Spleen (tissue), 11 donors: Measurements from ENCODE around the gene GPR137C. TPM values are rescaled to one million over a fixed set of nuclear protein-coding genes. Genes with fewer than 3 reads are reported as not detected.

Experiments used
- DNase-seq: peaks from one replicate; pipeline ENCODE4 v3.0.0-alpha.2; 2020
- H3K27ac ChIP-seq, 8 donors: fragments of 200-600 bp; sonication (generic) in 7 of 8; 1 replicate in 4 of 8; 2 replicates in 4 of 8; pipeline versions ENCODE4 v1.5.0 to v1.8.0; 2016 to 2021; ENCODE audit warnings: inconsistent platforms in 4 of 8, mild to moderate bottlenecking in 4 of 8, moderate library complexity in 1 of 8
- H3K27me3 ChIP-seq, 7 donors: fragments of 200-600 bp; sonication (generic) in 6 of 7; replicated peaks in 1 of 7; 1 replicate in 4 of 7; 2 replicates in 3 of 7; pipeline versions ENCODE4 v1.5.0 to v1.8.0; 2016 to 2021; ENCODE audit warnings: inconsistent platforms in 3 of 7, mild to moderate bottlenecking in 1 of 7
- H3K36me3 ChIP-seq, 6 donors: fragments of 200-600 bp; sonication (generic) in 5 of 6; 1 replicate in 4 of 6; 2 replicates in 2 of 6; pipeline versions ENCODE4 v1.5.0 to v1.8.0; 2016 to 2021; ENCODE audit warnings: inconsistent platforms in 2 of 6
- H3K4me1 ChIP-seq, 6 donors: fragments of 200-600 bp; sonication (generic) in 5 of 6; 1 replicate in 3 of 6; 2 replicates in 3 of 6; pipeline versions ENCODE4 v1.5.0 to v1.8.0; 2016 to 2021; ENCODE audit warnings: inconsistent platforms in 3 of 6
- H3K4me3 ChIP-seq, 8 donors: fragments of 200-600 bp; sonication (generic) in 7 of 8; 1 replicate in 4 of 8; 2 replicates in 4 of 8; pipeline versions ENCODE4 v1.5.0 to v1.8.0; 2016 to 2021; ENCODE audit warnings: inconsistent platforms in 4 of 8, mild to moderate bottlenecking in 4 of 8, moderate library complexity in 2 of 8
- H3K9me3 ChIP-seq, 8 donors: fragments of 200-600 bp; sonication (generic) in 7 of 8; 1 replicate in 4 of 8; 2 replicates in 4 of 8; pipeline versions ENCODE4 v1.5.0 to v1.8.0; 2016 to 2021; ENCODE audit warnings: inconsistent platforms in 4 of 8
- POLR2A ChIP-seq, 3 donors: fragments of 450-650 bp; IDR thresholded peaks; one replicate each; pipeline ENCODE4 v1.5.1; 2017; ENCODE audit warnings: antibody characterized with exemption in 3 of 3, mild to moderate bottlenecking in 1 of 3
- POLR2AphosphoS5 ChIP-seq, 3 donors: sonication (generic); formaldehyde crosslinking; IDR thresholded peaks; one replicate each; pipeline ENCODE4 v1.5.1; 2017; ENCODE audit warnings: antibody characterized with exemption in 3 of 3
- WGBS, 5 donors: extraction: QIAGEN DNeasy Blood & Tissue Kit in 3 of 5; methylation state at CpG; one replicate each; pipeline versions ENCODE4 v1.1.5 to v1.1.7; 2013 to 2018; 5-methylcytosine and 5-hydroxymethylcytosine counted together
- intact Hi-C: fragments of 100-400 bp; cut with DNase I; formaldehyde crosslinking; loops from one replicate; pipeline ENCODE4 v1.15.0; 2023; ENCODE audit warnings: low total_unique reads
- polyA plus RNA-seq, 3 donors: library from polyadenylated mRNA; stranded (reverse); fragments of 200-250 nt; gene quantifications; one replicate each; pipeline ENCODE4 v1.2.1, GENCODE V29; 2013
- total RNA-seq, 7 donors: library from RNA; depleted of rRNA in 3 of 7; stranded (reverse); fragments of >200 nt in 3 of 7; fragmentation: NEBNext Ultra II Directional in 4 of 7; extraction: Animal tissue kit (Norgen Biotek cat#: 25700) in 4 of 7; gene quantifications; one replicate each; pipeline versions ENCODE4 v1.1.0 to v1.2.1, GENCODE V29; 2016 to 2021
- TF ChIP-seq, protein P1 (sequence below), 11 experiments: fragments of 200-600 bp in 7 of 11; fragments of 450-650 bp in 4 of 11; sonication (generic) in 4 of 11; IDR thresholded peaks in 8 of 11; conservative IDR thresholded peaks in 3 of 11; 1 replicate in 7 of 11; 2 replicates in 4 of 11; pipeline versions ENCODE4 v1.4.0 to v1.8.0; 2016 to 2021; ENCODE audit warnings: antibody characterized with exemption in 11 of 11, inconsistent platforms in 4 of 11, mild to moderate bottlenecking in 1 of 11
- donor health status: healthy with polysubstance abuse.
- donor health status: DM: no; HTN: no; CAD: no; lungs with moderate emphysema.
- donor health status: DM: no; HTN: no; CAD: no.
- donor health status: Bipolar disorder and iron deficiency.
- donor health status: healthy.
- donor health status: DM: no; HTN: no; CAD: no.
- donor health status: DM: yes; HTN: yes; CAD: no.

The GPR137C gene
- total and polyA plus RNA-seq, 10 donors, result 0.52 to 2.1 (median 1.1) TPM

GRCh38 chr14:52683985-52684520 lies 131.4 kb downstream of the GPR137C start:
- Histone ChIP-seq H3K27me3 (no peaks in the 10 kb centered on the region), H3K9me3 (no peaks in the 10 kb centered on the region), H3K27ac (no peak overlapping the region), H3K36me3 (peaks cover 0 to 32% (median 15%) of the 10 kb centered on the region in 6 donors), H3K4me3 (no peak overlapping the region), H3K4me1 (peaks cover 0 to 55% (median 4%) of the 10 kb centered on the region in 6 donors)
- no peak for DNase-seq
- WGBS, 5 donors, result 95 to 98% (median 96%) methylated on average over 2 of the region's 2 CpGs
- intact Hi-C loops, result no loop called here
- TF ChIP-seq POLR2AphosphoS5 (IDR thresholded peaks at IDR 0.05) (no peak), POLR2A (IDR thresholded peaks at IDR 0.05) (no peak)
- TF ChIP-seq, protein P1, sequence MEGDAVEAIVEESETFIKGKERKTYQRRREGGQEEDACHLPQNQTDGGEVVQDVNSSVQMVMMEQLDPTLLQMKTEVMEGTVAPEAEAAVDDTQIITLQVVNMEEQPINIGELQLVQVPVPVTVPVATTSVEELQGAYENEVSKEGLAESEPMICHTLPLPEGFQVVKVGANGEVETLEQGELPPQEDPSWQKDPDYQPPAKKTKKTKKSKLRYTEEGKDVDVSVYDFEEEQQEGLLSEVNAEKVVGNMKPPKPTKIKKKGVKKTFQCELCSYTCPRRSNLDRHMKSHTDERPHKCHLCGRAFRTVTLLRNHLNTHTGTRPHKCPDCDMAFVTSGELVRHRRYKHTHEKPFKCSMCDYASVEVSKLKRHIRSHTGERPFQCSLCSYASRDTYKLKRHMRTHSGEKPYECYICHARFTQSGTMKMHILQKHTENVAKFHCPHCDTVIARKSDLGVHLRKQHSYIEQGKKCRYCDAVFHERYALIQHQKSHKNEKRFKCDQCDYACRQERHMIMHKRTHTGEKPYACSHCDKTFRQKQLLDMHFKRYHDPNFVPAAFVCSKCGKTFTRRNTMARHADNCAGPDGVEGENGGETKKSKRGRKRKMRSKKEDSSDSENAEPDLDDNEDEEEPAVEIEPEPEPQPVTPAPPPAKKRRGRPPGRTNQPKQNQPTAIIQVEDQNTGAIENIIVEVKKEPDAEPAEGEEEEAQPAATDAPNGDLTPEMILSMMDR (IDR thresholded peaks at IDR 0.05 in 8 of 11, conservative IDR thresholded peaks at IDR 0.05 in 3 of 11), result no peak

GRCh38 chr14:52686176-52686575 lies 133.5 kb downstream of the GPR137C start:
- Histone ChIP-seq H3K36me3 (peaks cover 0 to 11% (median 9%) of the 10 kb centered on the region in 6 donors), H3K9me3 (no peaks in the 10 kb centered on the region), H3K4me1 (peaks cover 0 to 76% (median 6%) of the 10 kb centered on the region in 6 donors), H3K27me3 (no peaks in the 10 kb centered on the region), H3K27ac (no peak overlapping the region), H3K4me3 (no peak overlapping the region)
- DNase-seq, result no peak
- no peak for TF ChIP-seq POLR2AphosphoS5 (IDR thresholded peaks at IDR 0.05)
- TF ChIP-seq POLR2A (IDR thresholded peaks at IDR 0.05), result no peak
- TF ChIP-seq, protein P1 (IDR thresholded peaks at IDR 0.05 in 8 of 11, conservative IDR thresholded peaks at IDR 0.05 in 3 of 11), result no peak
- WGBS, 5 donors, result 85 to 100% (median 98%) methylated on average over 1 of the region's 1 CpG
- intact Hi-C loops, result no loop called here

Other genes with a start within 250 kb of the GPR137C start
- 10 to 100 TPM; 13.2 to 44.7 (median 16.2) TPM for gene PTGER2, start 238.5 kb upstream of the GPR137C start, total RNA-seq
- gene PTGER2, start 238.5 kb upstream of the GPR137C start, polyA plus RNA-seq, result 1 to 10 TPM; 1.5 to 3.0 (median 2.8) TPM
- gene TXNDC16, start 331 bp upstream of the GPR137C start, total RNA-seq, result 10 to 100 TPM; 10.3 to 18.1 (median 16.3) TPM
- 1 to 10 TPM; 1.5 to 1.7 (median 1.6) TPM for gene TXNDC16, start 331 bp upstream of the GPR137C start, polyA plus RNA-seq
- gene ERO1A, start 142.7 kb downstream of the GPR137C start, total RNA-seq, result 10 to 100 TPM; 42.1 to 79.7 (median 46.5) TPM
- 10 to 100 TPM in 1 of 3 donors, 1 to 10 TPM in 2; 8.5 to 10.6 (median 8.7) TPM for gene ERO1A, start 142.7 kb downstream of the GPR137C start, polyA plus RNA-seq
- gene PSMC6, start 154.4 kb downstream of the GPR137C start, total RNA-seq, result 10 to 100 TPM; 64.7 to 95.7 (median 82.0) TPM
- 10 to 100 TPM; 73.4 to 98.9 (median 83.9) TPM for gene PSMC6, start 154.4 kb downstream of the GPR137C start, polyA plus RNA-seq
- gene STYX, start 177.3 kb downstream of the GPR137C start, total RNA-seq, result 10 to 100 TPM; 15.2 to 23.1 (median 17.8) TPM
- 10 to 100 TPM in 1 of 3 donors, 1 to 10 TPM in 2; 6.6 to 10.2 (median 6.9) TPM for gene STYX, start 177.3 kb downstream of the GPR137C start, polyA plus RNA-seq
- 10 to 100 TPM in 3 of 7 donors, 1 to 10 TPM in 4; 7.7 to 12.6 (median 9.3) TPM for gene GNPNAT1, start 238.8 kb downstream of the GPR137C start, total RNA-seq
- 1 to 10 TPM; 3.4 to 7.2 (median 4.9) TPM for gene GNPNAT1, start 238.8 kb downstream of the GPR137C start, polyA plus RNA-seq